ENCODE measurements around the gene OSBPL10. TPM values are rescaled to one million over a fixed set of nuclear protein-coding genes. Genes with fewer than 3 reads are reported as not detected.

Gene OSBPL10
- polyA plus RNA-seq, 2 of the 4 experiments (the other 2 are of a cell fraction): 9.2 to 17.0 TPM

- no peak overlapping the region for H3K4me2 ChIP-seq
- ATAC-seq: no peak
- ChIA-PET CTCF (interaction anchor here (1.0 to 1.5 kb wide), 2 partner anchors 23 to 33 kb away, joined by 4 read pairs; no protein-coding TSS in a partner anchor), POLR2A (no interaction called here)
- no peak overlapping the region for H3K27ac ChIP-seq
- H3K9me3 ChIP-seq: no peaks in the 10 kb centered on the region
- H3K4me1 ChIP-seq: peaks cover 4% of the 10 kb centered on the region; the same call in 2 of the 3 replicates
- DNase-seq (ENCODE audit: low read depth in 1 of 2, low spot score in 1 of 2): no peak
- TF ChIP-seq ZFP36 (IDR thresholded peaks at IDR 0.05; ENCODE audit: borderline replicate concordance, partially characterized antibody): no peak
- no peak for TF ChIP-seq RAD21 (conservative IDR thresholded peaks at IDR 0.05 in 1 of 2, IDR thresholded peaks at IDR 0.05 in 1 of 2)
- TF ChIP-seq HOXB13 (CRISPR knock-in tag; IDR thresholded peaks at IDR 0.05; ENCODE audit: low read depth): no peak
- no peak for TF ChIP-seq FOXS1 (CRISPR knock-in tag; IDR thresholded peaks at IDR 0.05)
- TF ChIP-seq CEBPB (IDR thresholded peaks at IDR 0.05): no peak
- no peak for TF ChIP-seq EHF (CRISPR knock-in tag; IDR thresholded peaks at IDR 0.05)
- no peak overlapping the region for H3K4me3 ChIP-seq
- no peak for FAIRE-seq
- 68% methylated on average over 5 of the region's 5 CpGs for WGBS (ENCODE audit: missing lambda C conversion rate)
Observed at GRCh38 chr3:31735667-31736066, 245.4 kb downstream of the OSBPL10 start.

GRCh38 chr3:31733234-31733667 lies 247.8 kb downstream of the OSBPL10 start:
- H3K4me2 ChIP-seq: no peak overlapping the region
- no peak for FAIRE-seq
- ChIA-PET POLR2A (no interaction called here), CTCF (interaction anchor here (0.9 kb wide), 1 partner anchor 9 kb away, joined by 3 read pairs; no protein-coding TSS in a partner anchor)
- H3K27ac ChIP-seq: no peak overlapping the region
- TF ChIP-seq MAZ (IDR thresholded peaks at IDR 0.05; ENCODE audit: borderline replicate concordance, low read depth, low read length): no peak
- TF ChIP-seq EP300 (IDR thresholded peaks at IDR 0.05): no peak
- TF ChIP-seq REST (IDR thresholded peaks at IDR 0.05): no peak
- TF ChIP-seq CHD4 (IDR thresholded peaks at IDR 0.05; ENCODE audit: borderline replicate concordance): no peak
- TF ChIP-seq MAFK (IDR thresholded peaks at IDR 0.05; ENCODE audit: partially characterized antibody): no peak
- no peak for TF ChIP-seq JUNB (IDR thresholded peaks at IDR 0.05)
- TF ChIP-seq JUN (IDR thresholded peaks at IDR 0.05): no peak
- no peak for TF ChIP-seq EHMT2 (IDR thresholded peaks at IDR 0.05; ENCODE audit: low read depth)
- TF ChIP-seq FOXS1 (CRISPR knock-in tag; IDR thresholded peaks at IDR 0.05): no peak
- TF ChIP-seq, protein P1, sequence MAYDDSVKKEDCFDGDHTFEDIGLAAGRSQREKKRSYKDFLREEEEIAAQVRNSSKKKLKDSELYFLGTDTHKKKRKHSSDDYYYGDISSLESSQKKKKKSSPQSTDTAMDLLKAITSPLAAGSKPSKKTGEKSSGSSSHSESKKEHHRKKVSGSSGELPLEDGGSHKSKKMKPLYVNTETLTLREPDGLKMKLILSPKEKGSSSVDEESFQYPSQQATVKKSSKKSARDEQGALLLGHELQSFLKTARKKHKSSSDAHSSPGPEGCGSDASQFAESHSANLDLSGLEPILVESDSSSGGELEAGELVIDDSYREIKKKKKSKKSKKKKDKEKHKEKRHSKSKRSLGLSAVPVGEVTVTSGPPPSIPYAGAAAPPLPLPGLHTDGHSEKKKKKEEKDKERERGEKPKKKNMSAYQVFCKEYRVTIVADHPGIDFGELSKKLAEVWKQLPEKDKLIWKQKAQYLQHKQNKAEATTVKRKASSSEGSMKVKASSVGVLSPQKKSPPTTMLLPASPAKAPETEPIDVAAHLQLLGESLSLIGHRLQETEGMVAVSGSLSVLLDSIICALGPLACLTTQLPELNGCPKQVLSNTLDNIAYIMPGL (CRISPR knock-in tag; IDR thresholded peaks at IDR 0.05; ENCODE audit: borderline replicate concordance): no peak
- no peak for TF ChIP-seq POLR2AphosphoS2 (conservative IDR thresholded peaks at IDR 0.05; ENCODE audit: low read length)
- TF ChIP-seq ZSCAN20 (CRISPR knock-in tag; IDR thresholded peaks at IDR 0.05): no peak
- TF ChIP-seq BHLHE40 (IDR thresholded peaks at IDR 0.05; ENCODE audit: low read depth, low read length): no peak
- DNase-seq (ENCODE audit: low read depth in 1 of 2, low spot score in 1 of 2): no peak
- 77% methylated on average over 4 of the region's 4 CpGs for WGBS (ENCODE audit: missing lambda C conversion rate)
- H3K4me3 ChIP-seq: no peak overlapping the region
- no peaks in the 10 kb centered on the region for H3K9me3 ChIP-seq
- H3K4me1 ChIP-seq: peaks cover 4% of the 10 kb centered on the region; the same call in 2 of the 3 replicates
- no peak for ATAC-seq

DNA sequence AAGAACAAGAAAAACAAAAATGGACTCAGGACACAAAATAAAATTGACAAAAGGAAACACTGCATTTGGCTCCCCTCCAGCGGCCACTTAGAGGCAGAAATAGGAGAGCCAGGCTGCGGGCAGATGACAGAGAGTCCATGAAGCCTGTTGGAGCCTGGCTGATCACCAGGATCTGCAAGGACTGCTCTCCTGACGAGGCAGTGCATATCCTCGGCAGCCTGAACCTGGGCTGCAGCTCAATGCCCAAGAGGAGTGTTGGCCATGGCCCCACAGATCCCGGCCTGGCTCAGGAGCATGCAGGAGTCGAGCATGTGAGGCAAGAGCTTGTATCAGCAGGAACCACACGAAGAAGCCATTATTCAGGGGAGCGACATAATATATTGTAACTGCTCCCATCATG lies 248.5 kb downstream of the OSBPL10 start:
- H3K4me1 ChIP-seq: peaks cover 4% of the 10 kb centered on the region; the same call in 2 of the 3 replicates
- ATAC-seq (no peak), DNase-seq (ENCODE audit: low read depth in 1 of 2, low spot score in 1 of 2) (no peak), FAIRE-seq (no peak)
- no peak overlapping the region for H3K27ac ChIP-seq
- CTCF ChIA-PET: no interaction called here
- no peak overlapping the region for H3K4me3 ChIP-seq
- 77% methylated on average over 8 of the region's 8 CpGs for WGBS (ENCODE audit: missing lambda C conversion rate)
- POLR2A ChIA-PET: no interaction called here
- no peak overlapping the region for H3K4me2 ChIP-seq
- H3K9me3 ChIP-seq: no peaks in the 10 kb centered on the region
- TF ChIP-seq SREBF2 (IDR thresholded peaks at IDR 0.05) (no peak), RAD21 (conservative IDR thresholded peaks at IDR 0.05 in 1 of 2, IDR thresholded peaks at IDR 0.05 in 1 of 2) (no peak), FOSL2 (IDR thresholded peaks at IDR 0.05) (no peak), FOSL2 (CRISPR knock-in tag; IDR thresholded peaks at IDR 0.05) (no peak), MAFK (IDR thresholded peaks at IDR 0.05; ENCODE audit: partially characterized antibody) (no peak), RNF2 (IDR thresholded peaks at IDR 0.05; ENCODE audit: borderline replicate concordance, low read depth) (no peak), GATA3 (IDR thresholded peaks at IDR 0.05; ENCODE audit: borderline replicate concordance) (no peak), NPAS2 (CRISPR knock-in tag; IDR thresholded peaks at IDR 0.05; ENCODE audit: borderline replicate concordance) (no peak), KDM1A (IDR thresholded peaks at IDR 0.05; ENCODE audit: low read depth) (no peak), TP53 (CRISPR knock-in tag; IDR thresholded peaks at IDR 0.05) (no peak), EHF (CRISPR knock-in tag; IDR thresholded peaks at IDR 0.05) (no peak), HDAC2 (IDR thresholded peaks at IDR 0.05) (no peak), ZFP36 (IDR thresholded peaks at IDR 0.05; ENCODE audit: borderline replicate concordance, partially characterized antibody) (no peak)
- TF ChIP-seq, protein P2, sequence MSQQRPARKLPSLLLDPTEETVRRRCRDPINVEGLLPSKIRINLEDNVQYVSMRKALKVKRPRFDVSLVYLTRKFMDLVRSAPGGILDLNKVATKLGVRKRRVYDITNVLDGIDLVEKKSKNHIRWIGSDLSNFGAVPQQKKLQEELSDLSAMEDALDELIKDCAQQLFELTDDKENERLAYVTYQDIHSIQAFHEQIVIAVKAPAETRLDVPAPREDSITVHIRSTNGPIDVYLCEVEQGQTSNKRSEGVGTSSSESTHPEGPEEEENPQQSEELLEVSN (IDR thresholded peaks at IDR 0.05; ENCODE audit: borderline replicate concordance, low read depth): no peak
- TF ChIP-seq, protein P3, sequence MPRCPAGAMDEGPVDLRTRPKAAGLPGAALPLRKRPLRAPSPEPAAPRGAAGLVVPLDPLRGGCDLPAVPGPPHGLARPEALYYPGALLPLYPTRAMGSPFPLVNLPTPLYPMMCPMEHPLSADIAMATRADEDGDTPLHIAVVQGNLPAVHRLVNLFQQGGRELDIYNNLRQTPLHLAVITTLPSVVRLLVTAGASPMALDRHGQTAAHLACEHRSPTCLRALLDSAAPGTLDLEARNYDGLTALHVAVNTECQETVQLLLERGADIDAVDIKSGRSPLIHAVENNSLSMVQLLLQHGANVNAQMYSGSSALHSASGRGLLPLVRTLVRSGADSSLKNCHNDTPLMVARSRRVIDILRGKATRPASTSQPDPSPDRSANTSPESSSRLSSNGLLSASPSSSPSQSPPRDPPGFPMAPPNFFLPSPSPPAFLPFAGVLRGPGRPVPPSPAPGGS (IDR thresholded peaks at IDR 0.05): no peak

All from A549 (cell line).